GM21717 (cell line): Measurements from ENCODE around the gene PMAIP1.
"Not testable (repeated sequence)": the region's sequence is repeated elsewhere in the genome, so short reads cannot be mapped to it uniquely, and the experiment has no call there.

Experiments
- ATAC-seq: cut with Tn5 transposase; IDR thresholded peaks from one replicate; pipeline ENCODE4 v1.9.1; 2021; ENCODE audit warnings: mild to moderate bottlenecking, moderate library complexity; ENCODE audit not compliant: unreplicated experiment

The PMAIP1 gene

GRCh38 chr18:59899298-59900221 lies at the start of gene PMAIP1:
TSS of gene PMAIP1 (plus strand) at chr18:59899996. CDS start at chr18:59900178, 182 bp downstream.
- peak; percentile 64 for ATAC-seq

GRCh38 chr18:59851784-59852399 lies 47.9 kb upstream of the PMAIP1 start:
- ATAC-seq: no peak

- ATAC-seq: no peak
Observed at GRCh38 chr18:59852548-59852947, 47.2 kb upstream of the PMAIP1 start.

- no peak for ATAC-seq
Observed at GRCh38 chr18:59853380-59853779, 46.4 kb upstream of the PMAIP1 start.

- not testable (repeated sequence) for ATAC-seq
Observed at GRCh38 chr18:59853988-59854387, 45.8 kb upstream of the PMAIP1 start.

- no peak for ATAC-seq
Observed at GRCh38 chr18:59861009-59861408, 38.8 kb upstream of the PMAIP1 start.

- ATAC-seq: peak; percentile 84
Observed at GRCh38 chr18:59861963-59862819, 37.6 kb upstream of the PMAIP1 start.

- ATAC-seq: no peak
Observed at GRCh38 chr18:59865241-59865986, 34.4 kb upstream of the PMAIP1 start.

GRCh38 chr18:59866551-59867269 lies 33.1 kb upstream of the PMAIP1 start:
- ATAC-seq: no peak

- no peak for ATAC-seq
Observed at GRCh38 chr18:59867337-59868104, 32.3 kb upstream of the PMAIP1 start.

GRCh38 chr18:59870623-59871130 lies 29.1 kb upstream of the PMAIP1 start:
- no peak for ATAC-seq

- ATAC-seq: no peak
Observed at GRCh38 chr18:59871711-59872362, 28.0 kb upstream of the PMAIP1 start.

- no peak for ATAC-seq
Observed at GRCh38 chr18:59873641-59874040, 26.2 kb upstream of the PMAIP1 start.

- no peak for ATAC-seq
Observed at GRCh38 chr18:59874166-59874565, 25.6 kb upstream of the PMAIP1 start.

GRCh38 chr18:59876310-59876626 lies 23.5 kb upstream of the PMAIP1 start:
- peak; percentile 70 for ATAC-seq

- no peak for ATAC-seq
Observed at GRCh38 chr18:59877361-59877760, 22.4 kb upstream of the PMAIP1 start.

- ATAC-seq: peak; percentile 49
Observed at GRCh38 chr18:59878644-59879043, 21.2 kb upstream of the PMAIP1 start.
